Skeletal muscle tissue (tissue), 4 donors: ENCODE results near the gene DPY19L1. TPM values are rescaled to one million over a fixed set of nuclear protein-coding genes. Genes with fewer than 3 reads are reported as not detected.
"Not testable (repeated sequence)": the region's sequence is repeated elsewhere in the genome, so short reads cannot be mapped to it uniquely, and the experiment has no call there.

Source experiments
- H3K27ac ChIP-seq: one replicate; pipeline ENCODE4 v1.7.0; 2013; ENCODE audit warnings: mild to moderate bottlenecking, low read depth, low read length, inconsistent platforms
- H3K27me3 ChIP-seq, 3 donors: one replicate each; pipeline ENCODE4 v1.7.0; 2013; ENCODE audit warnings: low read length in 3 of 3; ENCODE audit not compliant: control insufficient read depth in 3 of 3, insufficient read depth in 3 of 3
- H3K36me3 ChIP-seq, 3 donors: one replicate each; pipeline ENCODE4 v1.7.0; 2013; ENCODE audit warnings: low read length in 3 of 3; ENCODE audit not compliant: control insufficient read depth in 3 of 3, insufficient read depth in 3 of 3
- H3K4me1 ChIP-seq, 3 donors: one replicate each; pipeline ENCODE4 v1.7.0; 2013; ENCODE audit warnings: low read length in 3 of 3, mild to moderate bottlenecking in 3 of 3; ENCODE audit not compliant: control insufficient read depth in 3 of 3, insufficient read depth in 3 of 3
- H3K4me3 ChIP-seq, 3 donors: one replicate each; pipeline ENCODE4 v1.7.0; 2013; ENCODE audit warnings: low read length in 3 of 3
- H3K9ac ChIP-seq, 3 donors: one replicate each; pipeline ENCODE4 v1.7.0; 2013; ENCODE audit warnings: low read length in 3 of 3, mild to moderate bottlenecking in 3 of 3, moderate library complexity in 2 of 3, low read depth in 1 of 3
- H3K9me3 ChIP-seq, 3 donors: one replicate each; pipeline ENCODE4 v1.7.0; 2013; ENCODE audit warnings: low read length in 3 of 3; ENCODE audit not compliant: control insufficient read depth in 3 of 3
- total RNA-seq: library from RNA; depleted of rRNA; stranded (reverse); fragments of >200 nt; gene quantifications from one replicate; pipeline ENCODE4 v1.2.3, GENCODE V29; 2014
- donor health status: Osteomylitis.

The DPY19L1 gene
- total RNA-seq, 1 donor from 2014 or later: 20.4 TPM

GRCh38 chr7:34966504-34966903 is 70.8 kb downstream of the DPY19L1 start:
- not testable (repeated sequence) for H3K27ac ChIP-seq, H3K9ac ChIP-seq, H3K9me3 ChIP-seq, H3K36me3 ChIP-seq, H3K4me1 ChIP-seq, H3K27me3 ChIP-seq, H3K4me3 ChIP-seq

GRCh38 chr7:34958021-34958420 is 79.3 kb downstream of the DPY19L1 start:
- H3K4me3 ChIP-seq: no peak overlapping the region
- H3K4me1 ChIP-seq: no peaks in the 10 kb centered on the region
- no peaks in the 10 kb centered on the region for H3K36me3 ChIP-seq
- no peaks in the 10 kb centered on the region for H3K9me3 ChIP-seq
- H3K9ac ChIP-seq: no peak overlapping the region
- H3K27ac ChIP-seq: no peak overlapping the region
- no peaks in the 10 kb centered on the region for H3K27me3 ChIP-seq

- Histone ChIP-seq H3K27ac (no peak overlapping the region), H3K4me3 (no peak overlapping the region), H3K9ac (no peak overlapping the region), H3K4me1 (no peaks in the 10 kb centered on the region), H3K9me3 (no peaks in the 10 kb centered on the region), H3K27me3 (no peaks in the 10 kb centered on the region), H3K36me3 (no peaks in the 10 kb centered on the region)
Measured at GRCh38 chr7:34952822-34953221, 84.5 kb downstream of the DPY19L1 start.

GRCh38 chr7:34949361-34949760 is 87.9 kb downstream of the DPY19L1 start:
- H3K27me3 ChIP-seq: no peaks in the 10 kb centered on the region
- H3K4me3 ChIP-seq: no peak overlapping the region
- no peaks in the 10 kb centered on the region for H3K9me3 ChIP-seq
- H3K4me1 ChIP-seq: peaks cover 0 to 5% (median 0%) of the 10 kb centered on the region in 3 donors
- no peaks in the 10 kb centered on the region for H3K36me3 ChIP-seq
- H3K9ac ChIP-seq: no peak overlapping the region
- H3K27ac ChIP-seq: no peak overlapping the region

GRCh38 chr7:34947427-34947826 is 89.9 kb downstream of the DPY19L1 start:
- H3K4me3 ChIP-seq, H3K27me3 ChIP-seq, H3K9me3 ChIP-seq, H3K27ac ChIP-seq, H3K36me3 ChIP-seq, H3K9ac ChIP-seq, H3K4me1 ChIP-seq: not testable (repeated sequence)

- Histone ChIP-seq H3K9me3 (no peaks in the 10 kb centered on the region), H3K4me1 (peaks cover 0 to 5% (median 0%) of the 10 kb centered on the region in 3 donors), H3K36me3 (no peaks in the 10 kb centered on the region), H3K9ac (no peak overlapping the region), H3K27me3 (no peaks in the 10 kb centered on the region), H3K4me3 (no peak overlapping the region), H3K27ac (no peak overlapping the region)
Measured at GRCh38 chr7:34946486-34946885, 90.8 kb downstream of the DPY19L1 start.

GRCh38 chr7:34945894-34946477 is 91.3 kb downstream of the DPY19L1 start:
- not testable (repeated sequence) for H3K36me3 ChIP-seq, H3K4me3 ChIP-seq, H3K27me3 ChIP-seq, H3K27ac ChIP-seq, H3K9ac ChIP-seq, H3K4me1 ChIP-seq, H3K9me3 ChIP-seq

- no peaks in the 10 kb centered on the region for H3K4me1 ChIP-seq
- H3K27ac ChIP-seq: no peak overlapping the region
- no peak overlapping the region for H3K4me3 ChIP-seq
- no peaks in the 10 kb centered on the region for H3K9me3 ChIP-seq
- H3K27me3 ChIP-seq: no peaks in the 10 kb centered on the region
- H3K36me3 ChIP-seq: peaks cover 0 to 5% (median 0%) of the 10 kb centered on the region in 3 donors
- H3K9ac ChIP-seq: no peak overlapping the region
Measured at GRCh38 chr7:34939175-34939574, 98.1 kb downstream of the DPY19L1 start.

GRCh38 chr7:34935735-34936165 is 101.5 kb downstream of the DPY19L1 start:
- not testable (repeated sequence) for H3K27me3 ChIP-seq, H3K9me3 ChIP-seq, H3K36me3 ChIP-seq, H3K4me3 ChIP-seq, H3K27ac ChIP-seq, H3K4me1 ChIP-seq, H3K9ac ChIP-seq

GRCh38 chr7:34931739-34932138 is 105.5 kb downstream of the DPY19L1 start:
- Histone ChIP-seq H3K9me3 (no peaks in the 10 kb centered on the region), H3K9ac (no peak overlapping the region), H3K4me3 (no peak overlapping the region), H3K36me3 (peaks cover 0 to 2% (median 0%) of the 10 kb centered on the region in 3 donors), H3K4me1 (no peaks in the 10 kb centered on the region), H3K27ac (no peak overlapping the region), H3K27me3 (no peaks in the 10 kb centered on the region)

GRCh38 chr7:34929783-34930182 is 107.5 kb downstream of the DPY19L1 start:
- H3K9me3 ChIP-seq: not testable (repeated sequence)

More at GRCh38 chr7:34929783-34930182, 107.5 kb downstream of the DPY19L1 start:
- H3K4me1 ChIP-seq, H3K27ac ChIP-seq, H3K36me3 ChIP-seq, H3K27me3 ChIP-seq, H3K9ac ChIP-seq, H3K4me3 ChIP-seq: not testable (repeated sequence)
